Retina (tissue), 1 donor: ENCODE measurements around the gene LCE3A.
A peak's percentile ranks its signal among the peaks of the same experiment; 100 is the strongest.
"Not testable (repeated sequence)": the region's sequence is repeated elsewhere in the genome, so short reads cannot be mapped to it uniquely, and the experiment has no call there.

Experiments
- DNase-seq: peaks from one replicate; pipeline ENCODE4 v3.0.0-alpha.2; 2016

LCE3A gene

GRCh38 chr1:152622803-152623202 is at the start of gene LCE3A:
TSS of gene LCE3A (minus strand) at chr1:152623103. CDS start at chr1:152623103, 0 bp downstream.
- no peak for DNase-seq

DNA sequence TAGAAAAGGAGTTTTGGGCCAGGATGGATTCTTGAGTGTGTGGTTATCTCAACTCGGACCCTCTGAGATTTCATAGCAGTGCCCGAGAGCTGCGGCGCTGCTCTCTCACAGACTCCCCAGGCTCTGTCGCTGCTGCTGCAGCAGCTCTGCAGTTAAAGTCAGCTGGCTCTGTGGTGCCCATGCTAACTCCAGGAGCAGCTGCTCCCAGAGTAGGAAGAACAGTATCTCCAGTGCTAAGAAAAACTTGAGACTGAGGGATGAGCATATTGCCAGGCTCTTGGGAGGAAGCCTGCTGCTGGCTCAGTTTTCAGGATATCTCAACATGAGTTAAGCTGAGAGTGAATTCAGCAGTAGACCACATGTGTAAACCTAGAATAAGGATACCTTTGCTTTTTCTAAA is 44.7 kb upstream of the LCE3A start:
- DNase-seq = no peak

- DNase-seq = not testable (repeated sequence)
Observed at GRCh38 chr1:152666171-152666570, 43.3 kb upstream of the LCE3A start.

- DNase-seq = no peak
Observed at GRCh38 chr1:152663098-152663497, 40.2 kb upstream of the LCE3A start, which contains the start of gene LCE2D. TSS of gene LCE2D (plus strand) at chr1:152663380. CDS start at chr1:152664106, 726 bp downstream.

DNA sequence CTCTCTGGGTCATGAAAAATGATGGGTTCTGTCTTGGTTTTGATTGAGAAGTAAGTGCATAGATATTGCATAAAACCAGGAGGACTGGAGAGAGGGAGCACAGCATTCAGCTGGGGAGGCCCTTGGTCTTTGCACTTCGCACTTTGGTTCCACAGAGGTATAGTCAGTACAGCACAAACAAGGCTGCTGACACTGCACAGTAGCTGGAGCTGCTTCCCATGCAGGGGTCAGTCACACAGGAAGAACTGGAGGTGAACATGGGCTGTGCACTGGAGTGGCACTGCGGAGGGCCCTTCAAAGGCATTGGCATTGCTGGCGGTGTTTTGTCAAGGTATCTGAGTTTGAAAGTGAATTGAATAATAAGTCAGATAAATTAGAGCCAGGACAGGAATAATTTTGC is 35.7 kb upstream of the LCE3A start:
- no peak for DNase-seq

GRCh38 chr1:152657677-152658076 is 34.8 kb upstream of the LCE3A start:
- DNase-seq = no peak

DNA sequence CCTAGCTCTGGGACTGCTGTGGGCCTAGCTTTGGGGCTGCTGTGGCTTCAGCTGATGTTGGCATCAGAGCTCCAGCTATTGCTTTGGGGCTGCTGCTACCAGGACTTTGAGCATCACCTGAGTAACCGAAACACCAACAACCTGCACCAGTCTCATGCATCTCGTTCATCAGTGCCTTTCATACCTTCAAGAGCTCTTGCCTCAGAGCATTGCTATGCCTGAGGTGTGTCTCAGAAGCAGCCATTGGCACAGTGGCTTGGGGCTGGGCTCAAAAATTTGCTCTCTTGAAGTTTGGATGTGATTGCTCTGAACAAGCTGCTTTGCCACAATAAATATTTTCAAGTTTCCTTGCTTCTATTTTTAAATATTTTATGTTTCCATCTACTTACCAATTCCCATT is 33.6 kb upstream of the LCE3A start:
- no peak for DNase-seq

DNA sequence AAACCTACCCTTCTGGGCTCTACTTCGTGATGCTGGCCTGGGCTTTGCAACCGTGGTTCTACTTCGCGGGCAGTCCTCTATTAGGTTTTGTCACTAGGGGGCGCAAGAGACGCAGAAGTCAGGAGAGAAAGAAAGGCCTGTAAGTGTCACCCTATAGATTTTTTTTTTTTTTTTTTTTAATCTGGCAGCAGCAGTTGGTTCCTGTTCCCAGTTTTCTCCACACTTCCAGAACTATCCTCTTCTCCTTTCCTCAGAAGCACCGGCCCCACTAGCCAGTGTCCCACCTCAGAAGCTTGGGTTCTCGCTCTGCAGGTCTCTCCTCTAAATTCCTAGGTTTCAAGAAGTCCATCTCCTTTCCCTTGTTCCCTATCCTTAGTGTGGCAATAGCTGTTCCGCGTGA is 31.2 kb upstream of the LCE3A start:
- DNase-seq = peak; percentile 79

GRCh38 chr1:152646656-152647055 is 23.8 kb upstream of the LCE3A start:
- DNase-seq = no peak

DNA sequence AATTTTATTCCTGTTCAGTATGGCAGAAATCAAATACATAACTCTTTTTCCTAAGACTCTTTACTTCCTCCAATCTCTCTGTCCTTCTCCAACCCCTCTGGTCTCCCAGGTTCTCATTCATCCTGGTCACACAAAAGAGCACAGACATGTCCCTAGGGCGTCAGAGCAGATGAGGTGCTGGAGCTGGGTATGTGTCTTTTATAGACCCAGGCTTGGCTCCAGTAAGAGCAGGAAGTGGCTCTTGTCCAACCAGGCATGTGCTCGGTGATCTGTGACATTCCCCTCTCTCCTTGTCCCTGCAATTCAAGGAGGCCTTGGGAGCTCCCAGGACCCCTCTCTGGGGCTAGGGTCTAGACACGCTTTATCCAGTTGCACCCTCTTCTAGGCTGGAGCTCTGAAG is 22.2 kb upstream of the LCE3A start:
- no peak for DNase-seq

GRCh38 chr1:152643945-152644344 is 21.0 kb upstream of the LCE3A start:
- no peak for DNase-seq

DNA sequence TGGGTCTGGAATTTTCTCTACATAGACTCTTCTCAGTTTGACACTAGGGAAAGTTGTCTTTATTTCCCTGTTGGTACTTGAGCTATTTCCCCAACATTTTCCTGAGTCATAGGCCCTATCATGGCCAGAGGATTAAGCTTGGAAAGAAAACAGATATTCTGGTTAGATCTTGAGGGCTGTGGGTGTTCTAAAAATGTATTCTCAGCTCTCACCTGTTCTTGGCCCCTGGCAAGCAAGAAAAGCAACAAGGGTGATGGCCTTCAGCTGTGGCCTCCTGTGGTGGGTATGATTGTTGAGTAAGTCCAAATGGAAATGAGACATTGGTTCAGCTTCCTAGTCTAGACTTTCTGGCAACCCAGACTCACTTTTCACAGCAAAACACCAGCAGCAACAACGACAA is 17.4 kb upstream of the LCE3A start:
- DNase-seq = no peak

GRCh38 chr1:152630596-152630995 is 7.7 kb upstream of the LCE3A start:
- no peak for DNase-seq

GRCh38 chr1:152626744-152627143 is 3.8 kb upstream of the LCE3A start:
- no peak for DNase-seq

DNA sequence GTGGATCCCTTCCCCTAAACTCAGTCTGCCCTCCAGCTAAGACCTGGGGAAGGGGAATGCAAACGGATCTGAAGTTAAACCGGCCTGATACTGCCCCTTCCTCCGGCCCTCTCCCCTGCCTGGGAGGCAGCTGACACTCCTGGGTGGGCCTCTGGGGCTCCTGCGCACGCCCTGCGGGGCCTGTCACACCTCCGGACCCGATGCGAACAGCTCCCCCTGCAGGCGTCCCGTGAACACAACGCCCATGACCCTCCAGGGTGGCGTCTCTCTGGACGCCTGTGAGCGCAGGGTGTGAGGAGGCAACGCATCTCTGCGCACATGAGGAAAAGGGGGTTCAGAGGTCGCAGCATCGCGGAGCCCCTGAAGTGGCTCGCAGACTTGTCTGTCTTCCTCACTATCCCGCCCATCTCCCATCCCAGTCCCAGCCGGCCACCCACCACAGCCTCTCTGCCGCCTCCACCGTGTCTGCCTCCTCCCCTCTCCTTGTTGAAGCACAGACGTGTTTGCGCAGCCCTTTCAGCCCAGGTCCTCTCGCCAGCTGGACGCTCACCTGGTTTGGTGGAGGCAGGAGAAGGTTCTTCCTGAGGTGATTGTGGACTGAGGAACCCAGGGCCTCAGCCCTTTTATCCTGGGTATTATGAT is 421 bp upstream of the LCE3A start:
- no peak for DNase-seq

DNA sequence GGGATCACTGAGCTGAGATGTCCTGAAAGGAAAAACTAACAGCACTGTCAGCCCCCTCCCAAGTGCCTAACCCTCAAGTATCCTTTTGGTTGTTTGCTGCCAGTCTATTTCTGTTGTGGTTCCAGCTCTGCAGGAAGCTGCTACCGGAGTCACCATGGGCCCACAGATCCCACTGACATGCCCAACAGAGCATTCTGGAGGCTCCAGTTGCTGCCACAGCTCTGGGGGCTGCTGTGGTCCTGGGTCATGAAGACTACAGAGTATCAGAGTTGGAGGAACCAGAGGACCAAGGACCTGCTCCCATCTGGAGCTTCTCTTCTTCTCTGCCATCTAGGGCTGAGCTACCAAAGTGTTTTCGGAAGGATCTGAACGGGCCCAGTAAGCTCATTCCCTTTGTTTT is 910 bp downstream of the LCE3A start:
- no peak for DNase-seq

DNA sequence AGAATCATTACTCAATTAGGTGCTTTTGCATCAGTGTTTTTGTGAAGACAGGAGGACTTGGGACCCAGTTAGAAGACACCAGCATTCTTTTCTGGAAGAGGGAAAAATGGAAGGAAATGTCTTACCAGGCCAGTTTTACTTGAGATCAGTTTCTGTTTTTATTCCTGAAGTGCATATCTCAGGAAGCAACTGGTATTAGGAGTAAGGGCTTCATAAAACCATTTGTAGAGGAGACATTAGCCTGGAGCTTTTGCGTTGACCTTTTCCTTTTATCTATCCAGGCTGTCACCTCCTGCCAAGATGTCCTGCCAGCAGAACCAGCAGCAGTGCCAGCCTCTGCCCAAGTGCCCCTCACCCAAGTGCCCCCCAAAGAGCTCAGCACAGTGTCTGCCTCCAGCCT is 9.4 kb downstream of the LCE3A start, which contains the start of gene LCE3B:
Gene LCE3B (plus strand): TSS at position 301 of the 400 bp plus-strand sequence. CDS start 0 bp downstream, at position 301.
- no peak for DNase-seq

GRCh38 chr1:152599934-152600333 is 23.0 kb downstream of the LCE3A start, which contains the start of gene LCE3C:
TSS of gene LCE3C (plus strand) at chr1:152600234. CDS start at chr1:152600732, 498 bp downstream.
- DNase-seq = no peak

DNA sequence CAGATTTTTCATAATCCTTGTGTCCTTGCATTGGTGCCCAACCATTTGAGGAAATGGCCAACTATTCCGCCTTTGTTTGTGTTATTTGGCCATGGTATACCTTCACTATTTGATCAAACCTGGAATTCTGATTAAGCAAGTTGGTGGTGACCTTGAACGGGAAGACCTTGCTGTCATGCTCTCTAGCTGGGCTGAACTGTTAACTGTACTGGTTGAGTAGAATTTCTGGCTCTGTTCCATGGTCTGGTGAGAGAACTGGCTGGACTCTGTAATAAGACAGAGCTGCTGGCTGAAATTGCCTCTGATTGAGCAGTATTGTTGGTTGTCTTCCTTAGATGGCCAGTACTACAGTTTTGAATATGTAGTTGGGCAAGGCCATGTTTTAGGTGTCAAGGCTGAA is 25.9 kb downstream of the LCE3A start:
- DNase-seq = no peak

DNA sequence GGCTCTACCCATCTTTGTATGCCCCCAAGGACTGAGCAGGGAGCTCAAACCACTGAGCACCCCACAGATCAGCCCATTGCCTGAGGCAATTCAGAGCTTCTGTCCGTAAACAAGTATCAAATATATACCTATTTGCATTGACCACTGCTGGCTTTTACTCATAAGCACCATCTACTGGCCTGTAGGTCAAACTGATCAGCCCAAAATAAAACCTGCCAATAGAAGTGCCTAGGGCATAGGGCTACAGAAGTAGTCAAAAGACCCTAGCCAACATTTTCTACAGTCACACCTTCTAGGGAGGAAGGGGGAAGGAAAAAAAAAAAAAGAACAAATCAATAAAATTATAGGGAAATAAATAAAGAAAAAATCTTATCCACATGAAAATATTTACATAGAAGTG is 37.3 kb downstream of the LCE3A start:
- no peak for DNase-seq

DNA sequence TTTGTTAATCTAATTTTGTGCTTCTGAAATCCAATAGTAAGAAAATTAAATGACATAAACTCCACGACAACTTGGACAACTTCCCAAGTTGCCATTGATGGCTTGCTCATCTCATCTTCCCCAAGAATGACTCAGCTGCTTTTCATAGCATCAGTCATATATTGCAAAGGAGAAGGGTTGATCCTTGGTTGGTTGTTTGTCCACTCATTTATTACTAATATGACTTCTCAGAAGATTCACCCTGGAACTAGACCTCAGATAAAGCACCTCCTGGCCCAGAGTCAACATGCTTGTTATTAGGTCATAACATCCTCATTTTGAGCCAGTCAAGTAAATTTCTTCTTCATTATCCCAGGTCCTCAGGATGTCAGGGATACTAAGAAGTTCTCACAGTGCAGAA is 40.3 kb downstream of the LCE3A start:
- no peak for DNase-seq

- DNase-seq = no peak
Observed at GRCh38 chr1:152580433-152580832, 42.5 kb downstream of the LCE3A start, which contains the start of gene LCE3D. TSS of gene LCE3D (minus strand) at chr1:152580516. CDS start at chr1:152579936, 580 bp downstream.

DNA sequence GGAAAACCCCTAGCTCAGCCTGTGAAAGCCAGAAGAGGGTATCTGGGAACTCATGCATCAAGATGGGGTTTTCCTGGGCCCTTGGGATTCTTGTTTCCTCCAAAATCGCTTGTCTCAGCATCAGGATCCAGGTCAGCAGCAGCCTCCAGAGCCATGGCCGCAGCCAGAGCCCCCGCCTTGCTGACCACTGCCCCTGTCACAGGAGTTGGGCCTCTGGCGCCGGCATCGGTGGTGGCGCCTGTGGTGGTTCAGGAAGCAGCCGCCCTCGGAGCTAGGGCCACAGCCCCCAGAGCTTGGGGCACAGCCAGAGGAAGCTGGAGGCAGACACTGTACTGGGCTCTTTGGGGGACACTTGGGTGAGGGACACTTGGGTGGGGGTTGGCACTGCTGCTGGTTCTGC is 43.4 kb downstream of the LCE3A start:
- not testable (repeated sequence) for DNase-seq

- DNase-seq = no peak
Observed at GRCh38 chr1:152577168-152577567, 45.7 kb downstream of the LCE3A start.
